Nephron (organoid): ENCODE measurements around the gene SUCLG2.

Source experiments
- H3K27ac Mint-ChIP-seq, 3 experiments: 2 replicates each; pipeline ENCODE4 v1.8.0; 2020; ENCODE audit warnings: mixed read lengths in 3 of 3, mild to moderate bottlenecking in 2 of 3, moderate library complexity in 1 of 3
- H3K27me3 Mint-ChIP-seq: 2 replicates; pipeline ENCODE4 v1.8.0; 2021; ENCODE audit warnings: low read depth, mild to moderate bottlenecking, moderate library complexity, mixed read lengths
- H3K36me3 Mint-ChIP-seq: 2 replicates; pipeline ENCODE4 v1.8.0; 2020; ENCODE audit warnings: low read depth, mixed read lengths
- H3K4me1 Mint-ChIP-seq: 2 replicates; pipeline ENCODE4 v1.8.0; 2020; ENCODE audit warnings: mixed read lengths
- H3K4me3 Mint-ChIP-seq, 3 experiments: 2 replicates each; pipeline ENCODE4 v1.8.0; 2020; ENCODE audit warnings: mild to moderate bottlenecking in 3 of 3, mixed read lengths in 3 of 3, moderate library complexity in 2 of 3
- H3K9me3 Mint-ChIP-seq: 2 replicates; pipeline ENCODE4 v1.8.0; 2020; ENCODE audit warnings: mixed read lengths
- TF ChIP-seq, protein P1 (sequence below), 3 experiments: fragments of 200-600 bp; sonication (generic); IDR thresholded peaks; one replicate each; pipeline ENCODE4 v1.5.0; 2021; ENCODE audit warnings: antibody characterized with exemption in 3 of 3; ENCODE audit not compliant: unreplicated experiment in 3 of 3

SUCLG2 gene

DNA sequence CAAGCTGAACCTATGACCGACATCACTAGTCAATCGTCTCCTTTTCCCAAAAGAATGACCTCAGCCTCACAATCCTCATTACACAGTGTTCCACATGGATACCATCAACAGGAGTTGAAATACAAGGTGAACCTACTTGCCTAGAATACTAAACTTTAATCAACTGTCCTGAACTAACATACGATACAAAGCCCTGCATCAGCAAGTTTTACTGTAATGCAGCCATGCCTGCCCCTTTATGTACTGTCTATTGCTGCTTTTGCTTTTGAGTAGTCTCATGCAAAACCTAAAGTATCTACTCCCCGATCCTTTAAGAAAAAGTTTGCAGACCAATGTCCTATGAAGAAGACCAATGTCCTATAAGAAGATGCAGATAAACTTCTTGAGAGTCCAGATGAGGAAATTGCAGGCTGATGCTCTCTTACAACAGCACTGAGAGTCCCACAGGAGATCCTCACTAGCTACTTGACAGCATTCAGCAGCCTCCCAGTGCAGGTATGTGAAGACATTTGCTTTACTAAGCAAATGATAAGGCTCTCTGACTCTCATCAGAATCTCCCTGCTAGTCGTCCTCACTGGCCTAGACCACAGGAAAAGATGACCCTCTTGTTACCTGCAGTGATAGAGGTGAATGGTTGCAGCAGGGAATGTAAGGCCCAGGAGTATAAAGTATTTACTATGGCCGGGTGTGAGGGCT lies 23.6 kb downstream of the SUCLG2 start:
- no peak overlapping the region for H3K4me3 Mint-ChIP-seq
- peaks cover 15% of the 10 kb centered on the region for H3K36me3 Mint-ChIP-seq
- H3K27me3 Mint-ChIP-seq: no peaks in the 10 kb centered on the region
- TF ChIP-seq, protein P1, sequence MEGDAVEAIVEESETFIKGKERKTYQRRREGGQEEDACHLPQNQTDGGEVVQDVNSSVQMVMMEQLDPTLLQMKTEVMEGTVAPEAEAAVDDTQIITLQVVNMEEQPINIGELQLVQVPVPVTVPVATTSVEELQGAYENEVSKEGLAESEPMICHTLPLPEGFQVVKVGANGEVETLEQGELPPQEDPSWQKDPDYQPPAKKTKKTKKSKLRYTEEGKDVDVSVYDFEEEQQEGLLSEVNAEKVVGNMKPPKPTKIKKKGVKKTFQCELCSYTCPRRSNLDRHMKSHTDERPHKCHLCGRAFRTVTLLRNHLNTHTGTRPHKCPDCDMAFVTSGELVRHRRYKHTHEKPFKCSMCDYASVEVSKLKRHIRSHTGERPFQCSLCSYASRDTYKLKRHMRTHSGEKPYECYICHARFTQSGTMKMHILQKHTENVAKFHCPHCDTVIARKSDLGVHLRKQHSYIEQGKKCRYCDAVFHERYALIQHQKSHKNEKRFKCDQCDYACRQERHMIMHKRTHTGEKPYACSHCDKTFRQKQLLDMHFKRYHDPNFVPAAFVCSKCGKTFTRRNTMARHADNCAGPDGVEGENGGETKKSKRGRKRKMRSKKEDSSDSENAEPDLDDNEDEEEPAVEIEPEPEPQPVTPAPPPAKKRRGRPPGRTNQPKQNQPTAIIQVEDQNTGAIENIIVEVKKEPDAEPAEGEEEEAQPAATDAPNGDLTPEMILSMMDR (IDR thresholded peaks at IDR 0.05; ENCODE audit: unreplicated experiment in 3 of 3): no peak
- H3K9me3 Mint-ChIP-seq: no peaks in the 10 kb centered on the region
- H3K4me1 Mint-ChIP-seq: peaks cover 4% of the 10 kb centered on the region
- H3K27ac Mint-ChIP-seq: peak overlapping the region in 1 of 3 experiments; percentile 5

DNA sequence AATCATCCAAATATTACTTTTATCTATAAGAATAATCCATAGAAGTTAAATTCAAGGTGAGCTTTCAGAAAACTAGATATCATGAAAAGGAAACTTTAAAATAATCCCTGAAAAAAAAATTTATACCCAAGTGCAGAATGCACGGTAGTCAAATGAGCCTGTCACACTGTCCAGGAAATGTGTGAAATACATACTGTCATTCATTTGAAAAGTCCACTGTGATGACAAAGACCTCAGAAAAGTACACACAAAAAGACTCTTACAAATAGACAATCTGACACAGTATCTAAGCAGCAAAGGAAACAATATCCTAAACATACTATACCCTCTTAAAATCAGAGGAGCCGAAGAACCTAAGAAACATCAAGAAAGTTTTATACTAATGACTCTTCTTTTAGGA lies 29.7 kb downstream of the SUCLG2 start:
- TF ChIP-seq, protein P1 (IDR thresholded peaks at IDR 0.05; ENCODE audit: unreplicated experiment in 3 of 3): no peak
- H3K4me1 Mint-ChIP-seq: no peaks in the 10 kb centered on the region
- no peak overlapping the region for H3K4me3 Mint-ChIP-seq
- H3K27me3 Mint-ChIP-seq: no peaks in the 10 kb centered on the region
- H3K9me3 Mint-ChIP-seq: no peaks in the 10 kb centered on the region
- no peak overlapping the region for H3K27ac Mint-ChIP-seq
- peaks cover 23% of the 10 kb centered on the region for H3K36me3 Mint-ChIP-seq

DNA sequence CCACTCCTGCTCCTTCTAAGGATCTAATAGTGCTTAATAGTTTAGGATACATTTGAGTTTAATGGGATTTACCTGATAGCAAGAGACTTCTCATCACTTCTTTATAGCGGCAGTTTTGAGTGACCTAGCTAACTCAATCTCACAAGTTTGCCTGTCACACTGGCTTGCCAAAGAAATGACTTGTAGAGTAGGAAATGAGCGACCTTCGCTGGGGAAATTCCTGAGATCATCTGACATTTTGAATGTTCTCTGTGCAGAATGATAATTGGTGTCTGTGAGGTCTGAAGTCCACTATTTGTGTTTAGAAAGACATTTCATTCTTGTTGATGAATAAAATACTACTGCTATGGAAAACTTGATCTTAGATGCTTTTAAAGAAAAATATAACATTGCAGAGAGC lies 30.3 kb downstream of the SUCLG2 start:
- TF ChIP-seq, protein P1 (IDR thresholded peaks at IDR 0.05; ENCODE audit: unreplicated experiment in 3 of 3): no peak
- H3K27ac Mint-ChIP-seq: no peak overlapping the region
- no peak overlapping the region for H3K4me3 Mint-ChIP-seq

DNA sequence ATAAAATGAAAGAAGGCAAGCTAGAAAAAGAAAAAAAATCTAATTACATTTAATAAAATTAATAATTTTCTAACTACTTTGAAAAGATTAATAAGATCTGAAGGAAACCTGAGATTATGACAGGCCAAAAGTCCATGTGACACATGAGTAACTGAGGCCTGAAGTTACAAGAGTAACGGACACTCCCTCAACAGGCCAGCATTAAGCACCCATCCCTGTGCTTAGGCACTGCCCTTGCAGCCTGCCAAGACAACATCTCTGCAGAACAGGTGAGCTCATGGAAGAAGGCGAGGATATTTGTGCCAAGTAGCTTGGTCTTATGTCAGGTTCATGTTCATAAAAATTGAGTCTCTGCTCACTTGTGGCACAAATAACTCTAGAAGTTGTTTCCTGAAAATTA lies 31.8 kb downstream of the SUCLG2 start:
- Mint-ChIP-seq H3K9me3 (no peaks in the 10 kb centered on the region), H3K27ac (no peak overlapping the region), H3K36me3 (peaks cover 15% of the 10 kb centered on the region), H3K4me1 (no peaks in the 10 kb centered on the region), H3K4me3 (no peak overlapping the region), H3K27me3 (no peaks in the 10 kb centered on the region)
- TF ChIP-seq, protein P1 (IDR thresholded peaks at IDR 0.05; ENCODE audit: unreplicated experiment in 3 of 3): no peak

More for the DNA sequence above, 30.3 kb downstream of the SUCLG2 start:
- H3K36me3 Mint-ChIP-seq: peaks cover 23% of the 10 kb centered on the region
- no peaks in the 10 kb centered on the region for H3K4me1 Mint-ChIP-seq
- no peaks in the 10 kb centered on the region for H3K27me3 Mint-ChIP-seq
- H3K9me3 Mint-ChIP-seq: no peaks in the 10 kb centered on the region

DNA sequence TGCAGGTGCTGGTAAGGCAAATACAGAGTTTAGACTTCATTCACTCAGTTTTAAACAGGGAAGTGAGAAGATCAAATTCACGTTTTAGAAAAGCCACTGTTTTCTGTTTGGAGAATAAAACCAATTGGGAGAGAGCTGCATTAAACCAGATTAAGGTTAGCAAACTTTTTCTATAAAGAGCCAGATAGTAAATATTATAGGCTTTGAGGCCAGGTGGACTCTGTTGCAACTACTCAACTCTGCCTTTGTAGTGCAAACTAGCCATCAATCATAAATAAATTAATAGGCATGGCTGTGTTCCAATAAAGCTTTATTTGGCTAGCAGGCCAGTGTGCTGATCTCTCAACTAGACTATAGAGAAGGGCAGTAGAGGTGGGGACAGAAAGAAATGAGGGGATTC lies 33.5 kb downstream of the SUCLG2 start:
- Mint-ChIP-seq H3K27ac (peak overlapping the region in 1 of 3 experiments; percentile 18), H3K27me3 (no peaks in the 10 kb centered on the region), H3K9me3 (no peaks in the 10 kb centered on the region), H3K4me3 (no peak overlapping the region), H3K36me3 (peaks cover 12% of the 10 kb centered on the region), H3K4me1 (no peaks in the 10 kb centered on the region)
- TF ChIP-seq, protein P1 (IDR thresholded peaks at IDR 0.05; ENCODE audit: unreplicated experiment in 3 of 3): no peak

DNA sequence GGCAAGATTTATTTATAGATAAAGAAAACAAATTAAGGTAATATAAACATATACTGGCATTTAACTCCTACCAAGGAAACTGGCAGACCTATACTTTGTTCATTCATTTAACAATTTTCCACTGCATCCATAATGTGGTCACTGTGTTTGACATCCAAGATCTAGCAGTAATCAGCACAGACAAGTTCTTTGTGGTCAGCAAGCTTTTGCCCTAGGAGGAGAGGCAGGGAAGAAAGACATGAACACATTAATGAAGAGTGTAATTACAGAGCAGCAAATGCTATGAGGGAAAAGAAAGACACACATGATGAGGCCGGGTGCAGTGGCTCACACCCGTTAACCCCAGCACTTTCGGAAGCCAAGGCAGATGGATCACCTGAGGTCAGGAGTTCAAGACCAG lies 34.4 kb downstream of the SUCLG2 start:
- H3K36me3 Mint-ChIP-seq: peaks cover 12% of the 10 kb centered on the region
- H3K9me3 Mint-ChIP-seq: no peaks in the 10 kb centered on the region
- H3K27me3 Mint-ChIP-seq: no peaks in the 10 kb centered on the region
- H3K4me3 Mint-ChIP-seq: no peak overlapping the region
- no peak overlapping the region for H3K27ac Mint-ChIP-seq
- TF ChIP-seq, protein P1 (IDR thresholded peaks at IDR 0.05; ENCODE audit: unreplicated experiment in 3 of 3): no peak
- H3K4me1 Mint-ChIP-seq: no peaks in the 10 kb centered on the region
